Neural progenitor cell (in vitro differentiated cells): ENCODE data around the gene L3HYPDH. TPM values are rescaled to one million over a fixed set of nuclear protein-coding genes. Genes with fewer than 3 reads are reported as not detected.
"Not testable (repeated sequence)": the region's sequence is repeated elsewhere in the genome, so short reads cannot be mapped to it uniquely, and the experiment has no call there.

Experiments
- DNase-seq: peaks from one replicate; pipeline ENCODE4 v3.0.0-alpha.2; 2016; ENCODE audit warnings: low spot score
- H2AFZ ChIP-seq: fragments of 200-600 bp; sonication (generic); replicated peaks from 2 replicates; pipeline ENCODE4 v1.6.1; 2016; ENCODE audit warnings: antibody characterized with exemption
- H3F3A ChIP-seq: fragments of 200-600 bp; sonication (generic); 2 replicates; pipeline ENCODE4 v1.6.1; 2016; ENCODE audit warnings: antibody characterized with exemption, low read depth
- H3K27ac ChIP-seq: fragments of 200-600 bp; sonication (generic); 2 replicates; pipeline ENCODE4 v1.5.1; 2016; ENCODE audit warnings: mild to moderate bottlenecking
- H3K27me3 ChIP-seq: fragments of 200-600 bp; sonication (generic); 2 replicates; pipeline ENCODE4 v1.6.1; 2016; ENCODE audit warnings: mild to moderate bottlenecking, moderate library complexity
- H3K36me3 ChIP-seq: fragments of 200-600 bp; sonication (generic); 2 replicates; pipeline ENCODE4 v1.5.1; 2016
- H3K4me1 ChIP-seq: fragments of 200-600 bp; sonication (generic); 2 replicates; pipeline ENCODE4 v1.6.1; 2016; ENCODE audit warnings: mixed run types
- H3K4me2 ChIP-seq: fragments of 200-600 bp; sonication (generic); 2 replicates; pipeline ENCODE4 v1.6.1; 2016
- H3K4me3 ChIP-seq: fragments of 200-600 bp; sonication (generic); 2 replicates; pipeline ENCODE4 v1.5.1; 2016
- H3K79me2 ChIP-seq: fragments of 200-600 bp; sonication (generic); 2 replicates; pipeline ENCODE4 v1.6.1; 2016; ENCODE audit warnings: low read depth
- H3K9ac ChIP-seq: fragments of 200-600 bp; sonication (generic); 2 replicates; pipeline ENCODE4 v1.6.1; 2016
- H3K9me3 ChIP-seq: fragments of 200-600 bp; sonication (generic); 2 replicates; pipeline ENCODE4 v1.5.1; 2016; ENCODE audit warnings: low read depth
- H4K20me1 ChIP-seq: fragments of 200-600 bp; sonication (generic); 2 replicates; pipeline ENCODE4 v1.6.1; 2016; ENCODE audit warnings: low read depth
- H3K27ac Mint-ChIP-seq: 3 replicates; pipeline ENCODE4 v1.8.0; 2021; ENCODE audit warnings: mixed read lengths
- H3K27me3 Mint-ChIP-seq: 2 replicates; pipeline ENCODE4 v1.8.0; 2022; ENCODE audit warnings: low read depth, mild to moderate bottlenecking, inconsistent platforms, moderate library complexity, mixed read lengths; ENCODE audit not compliant: insufficient read depth
- H3K36me3 Mint-ChIP-seq: 3 replicates; pipeline ENCODE4 v1.8.0; 2021; ENCODE audit warnings: mixed read lengths
- H3K4me1 Mint-ChIP-seq: 3 replicates; pipeline ENCODE4 v1.8.0; 2021; ENCODE audit warnings: mixed read lengths
- H3K4me3 Mint-ChIP-seq: 3 replicates; pipeline ENCODE4 v1.8.0; 2021; ENCODE audit warnings: mild to moderate bottlenecking, moderate library complexity, mixed read lengths
- H3K9me3 Mint-ChIP-seq: 3 replicates; pipeline ENCODE4 v1.8.0; 2020; ENCODE audit warnings: mixed read lengths
- EZH2 ChIP-seq: fragments of 200-600 bp; sonication (generic); IDR thresholded peaks from 2 replicates; pipeline ENCODE4 v1.6.1; 2017; ENCODE audit warnings: antibody characterized with exemption, mild to moderate bottlenecking, moderate library complexity
- EZH2phosphoT487 ChIP-seq: fragments of 200-600 bp; sonication (generic); IDR thresholded peaks from 2 replicates; pipeline ENCODE4 v1.6.1; 2017; ENCODE audit warnings: antibody characterized with exemption
- total RNA-seq: library from RNA; depleted of rRNA; stranded (reverse); fragments of >200 nt; gene quantifications from 2 replicates; pipeline ENCODE4 v1.2.3, GENCODE V29; 2015; ENCODE audit warnings: low replicate concordance
- TF ChIP-seq, protein P1 (sequence below): fragments of 200-600 bp; sonication (generic); IDR thresholded peaks from 2 replicates; pipeline ENCODE4 v1.5.1; 2017; ENCODE audit warnings: antibody characterized with exemption, mild to moderate bottlenecking

The L3HYPDH gene
- total RNA-seq, 1 donor from 2014 or later: 20.8 TPM

DNA sequence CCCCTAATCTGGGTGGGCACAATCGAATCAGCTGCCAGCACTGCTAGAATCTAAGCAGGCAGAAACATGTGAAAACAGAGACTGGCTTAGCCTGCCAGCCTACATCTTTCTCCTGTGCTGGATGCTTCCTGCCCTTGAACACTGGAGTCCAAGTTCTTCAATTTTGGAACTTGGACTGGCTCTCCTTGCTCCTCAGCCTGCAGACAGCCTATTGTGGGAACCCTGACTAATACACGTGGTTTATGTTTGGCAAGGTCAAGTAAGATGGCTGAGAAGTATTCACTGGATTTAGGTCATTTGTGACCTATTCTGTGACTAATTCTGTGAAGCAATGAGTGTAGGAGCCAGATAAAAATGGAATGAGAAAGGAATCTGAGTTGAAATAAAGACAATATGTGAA is 30.1 kb downstream of the L3HYPDH start:
- Mint-ChIP-seq H3K9me3 (peaks cover 2% of the 10 kb centered on the region), H3K27me3 (no peaks in the 10 kb centered on the region), H3K4me1 (no peaks in the 10 kb centered on the region), H3K36me3 (peaks cover 21% of the 10 kb centered on the region), H3K4me3 (no peak overlapping the region), H3K27ac (no peak overlapping the region)
- H3K4me2 ChIP-seq: no peak overlapping the region
- H4K20me1 ChIP-seq: no peaks in the 10 kb centered on the region
- no peak overlapping the region for H3K27ac ChIP-seq
- TF ChIP-seq EZH2phosphoT487 (no peak), EZH2 (no peak)
- TF ChIP-seq, protein P1, sequence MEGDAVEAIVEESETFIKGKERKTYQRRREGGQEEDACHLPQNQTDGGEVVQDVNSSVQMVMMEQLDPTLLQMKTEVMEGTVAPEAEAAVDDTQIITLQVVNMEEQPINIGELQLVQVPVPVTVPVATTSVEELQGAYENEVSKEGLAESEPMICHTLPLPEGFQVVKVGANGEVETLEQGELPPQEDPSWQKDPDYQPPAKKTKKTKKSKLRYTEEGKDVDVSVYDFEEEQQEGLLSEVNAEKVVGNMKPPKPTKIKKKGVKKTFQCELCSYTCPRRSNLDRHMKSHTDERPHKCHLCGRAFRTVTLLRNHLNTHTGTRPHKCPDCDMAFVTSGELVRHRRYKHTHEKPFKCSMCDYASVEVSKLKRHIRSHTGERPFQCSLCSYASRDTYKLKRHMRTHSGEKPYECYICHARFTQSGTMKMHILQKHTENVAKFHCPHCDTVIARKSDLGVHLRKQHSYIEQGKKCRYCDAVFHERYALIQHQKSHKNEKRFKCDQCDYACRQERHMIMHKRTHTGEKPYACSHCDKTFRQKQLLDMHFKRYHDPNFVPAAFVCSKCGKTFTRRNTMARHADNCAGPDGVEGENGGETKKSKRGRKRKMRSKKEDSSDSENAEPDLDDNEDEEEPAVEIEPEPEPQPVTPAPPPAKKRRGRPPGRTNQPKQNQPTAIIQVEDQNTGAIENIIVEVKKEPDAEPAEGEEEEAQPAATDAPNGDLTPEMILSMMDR: no peak
- no peaks in the 10 kb centered on the region for H3K4me1 ChIP-seq
- peaks cover 9% of the 10 kb centered on the region for H3K36me3 ChIP-seq
- H3K9me3 ChIP-seq: peaks cover 3% of the 10 kb centered on the region
- no peak for DNase-seq
- no peak overlapping the region for H3K4me3 ChIP-seq
- H3F3A ChIP-seq: no peaks in the 10 kb centered on the region
- H3K9ac ChIP-seq: no peak overlapping the region
- H3K27me3 ChIP-seq: no peaks in the 10 kb centered on the region
- no peaks in the 10 kb centered on the region for H3K79me2 ChIP-seq
- no peak overlapping the region for H2AFZ ChIP-seq

DNA sequence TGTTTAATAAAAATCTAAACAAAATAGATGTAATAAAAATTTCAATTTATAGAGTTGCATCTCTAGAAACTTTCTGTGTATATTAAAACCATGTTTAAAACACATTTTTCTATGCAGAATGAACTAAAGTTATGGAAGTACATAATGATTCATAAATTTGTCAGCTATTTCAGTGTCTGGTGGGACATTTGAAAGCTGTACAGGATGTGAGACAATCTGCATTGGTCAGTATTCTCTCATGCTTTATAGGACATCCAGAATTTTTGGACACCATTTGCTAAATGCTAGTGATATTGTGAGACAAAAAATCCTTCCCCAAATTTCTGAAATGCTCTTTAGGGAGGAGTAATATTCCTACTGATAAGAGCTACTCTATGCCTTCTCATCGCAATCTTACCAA is 32.4 kb downstream of the L3HYPDH start:
- H3K4me3 Mint-ChIP-seq: no peak overlapping the region
- Histone ChIP-seq H2AFZ (no peak overlapping the region), H3K9me3 (no peaks in the 10 kb centered on the region), H3K9ac (no peak overlapping the region), H3K27me3 (no peaks in the 10 kb centered on the region), H3K4me1 (no peaks in the 10 kb centered on the region), H3K79me2 (no peaks in the 10 kb centered on the region), H3F3A (no peaks in the 10 kb centered on the region), H3K4me2 (no peak overlapping the region), H3K27ac (no peak overlapping the region), H3K4me3 (no peak overlapping the region), H4K20me1 (no peaks in the 10 kb centered on the region), H3K36me3 (peaks cover 6% of the 10 kb centered on the region)
- no peak overlapping the region for H3K27ac Mint-ChIP-seq
- H3K36me3 Mint-ChIP-seq: peaks cover 12% of the 10 kb centered on the region
- DNase-seq: no peak
- no peaks in the 10 kb centered on the region for H3K9me3 Mint-ChIP-seq
- H3K27me3 Mint-ChIP-seq: peaks cover 5% of the 10 kb centered on the region
- TF ChIP-seq, protein P1: no peak
- TF ChIP-seq EZH2phosphoT487 (no peak), EZH2 (no peak)
- no peaks in the 10 kb centered on the region for H3K4me1 Mint-ChIP-seq

DNA sequence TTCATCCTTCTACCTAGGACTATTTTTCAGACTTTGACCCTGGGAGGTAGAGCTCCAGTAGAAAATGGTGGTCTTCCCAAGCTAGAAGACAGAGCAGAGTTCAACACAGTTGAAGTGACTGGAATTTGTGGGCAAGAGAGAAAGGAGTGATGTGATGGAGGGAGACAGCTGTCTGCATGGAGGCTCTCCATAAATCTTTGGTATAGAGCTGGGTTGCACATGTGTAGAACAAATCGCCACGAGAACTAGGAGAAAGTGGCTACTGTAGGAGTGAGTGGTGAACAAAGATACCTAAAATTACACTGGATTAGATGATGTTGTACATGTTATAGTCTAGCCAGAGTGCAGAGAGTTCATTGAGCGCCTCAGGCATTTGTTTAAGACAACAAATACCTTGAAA is 33.5 kb downstream of the L3HYPDH start:
- no peaks in the 10 kb centered on the region for H4K20me1 ChIP-seq
- TF ChIP-seq EZH2 (no peak), EZH2phosphoT487 (no peak)
- TF ChIP-seq, protein P1: no peak
- H3K4me1 ChIP-seq: no peaks in the 10 kb centered on the region
- Mint-ChIP-seq H3K27ac (no peak overlapping the region), H3K27me3 (peaks cover 5% of the 10 kb centered on the region), H3K4me1 (no peaks in the 10 kb centered on the region), H3K9me3 (no peaks in the 10 kb centered on the region), H3K4me3 (no peak overlapping the region), H3K36me3 (peaks cover 6% of the 10 kb centered on the region)
- no peaks in the 10 kb centered on the region for H3K27me3 ChIP-seq
- H2AFZ ChIP-seq: no peak overlapping the region
- H3K4me3 ChIP-seq: no peak overlapping the region
- H3K79me2 ChIP-seq: no peaks in the 10 kb centered on the region
- no peak overlapping the region for H3K27ac ChIP-seq
- no peak overlapping the region for H3K9ac ChIP-seq
- H3K36me3 ChIP-seq: no peaks in the 10 kb centered on the region
- H3K4me2 ChIP-seq: no peak overlapping the region
- H3F3A ChIP-seq: no peaks in the 10 kb centered on the region
- no peaks in the 10 kb centered on the region for H3K9me3 ChIP-seq
- no peak for DNase-seq

DNA sequence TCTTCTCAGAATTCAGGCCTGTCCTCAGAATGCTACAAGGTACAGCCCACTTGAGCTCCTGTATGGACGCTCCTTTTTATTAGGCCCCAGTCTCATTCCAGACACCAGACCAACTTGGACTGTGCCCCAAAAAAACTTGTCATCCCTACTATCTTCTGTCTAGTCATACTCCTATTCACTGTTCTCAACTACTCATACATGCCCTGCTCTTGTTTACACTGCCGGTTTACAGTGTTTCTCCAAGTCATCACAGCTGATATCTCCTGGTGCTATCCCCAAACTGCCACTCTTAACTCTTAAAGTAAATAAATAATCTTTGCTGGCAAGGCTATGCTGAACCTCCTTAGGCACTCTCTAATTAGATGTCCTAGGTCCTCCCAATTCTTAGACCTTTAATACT is 35.5 kb downstream of the L3HYPDH start:
- H2AFZ ChIP-seq, H3F3A ChIP-seq, DNase-seq, H3K27ac ChIP-seq, H3K27me3 ChIP-seq, H3K4me3 Mint-ChIP-seq, H3K9me3 Mint-ChIP-seq, H3K4me1 Mint-ChIP-seq, H3K36me3 Mint-ChIP-seq, H3K9me3 ChIP-seq, H3K27ac Mint-ChIP-seq, H3K4me1 ChIP-seq, H3K27me3 Mint-ChIP-seq, H3K4me3 ChIP-seq, H3K4me2 ChIP-seq, H3K36me3 ChIP-seq, H3K9ac ChIP-seq, H3K79me2 ChIP-seq, H4K20me1 ChIP-seq: not testable (repeated sequence)
